DMS153 treated with DMSO at 0.1 percent for 48 hours (cell line): ENCODE data around the gene RHO.
"Not testable (repeated sequence)": the region's sequence is repeated elsewhere in the genome, so short reads cannot be mapped to it uniquely, and the experiment has no call there.

ENCODE experiments used
- DNase-seq: peaks from one replicate; lab custom pipeline; 2025; ENCODE audit not compliant: unreplicated experiment; lab: John Stamatoyannopoulos, UW

The RHO gene

GRCh38 chr3:129528589-129529100 lies at the start of gene RHO:
Gene RHO (plus strand): TSS chr3:129528639. CDS start chr3:129528734, 95 bp downstream.
- DNase-seq, result no peak

- DNase-seq, result not testable (repeated sequence)
Measured at GRCh38 chr3:129481225-129481765, 47.1 kb upstream of the RHO start.

- DNase-seq, result no peak
Measured at GRCh38 chr3:129481766-129482332, 46.6 kb upstream of the RHO start.

- DNase-seq, result no peak
Measured at GRCh38 chr3:129482721-129483120, 45.7 kb upstream of the RHO start.

GRCh38 chr3:129483870-129484269 lies 44.6 kb upstream of the RHO start:
- DNase-seq, result no peak

GRCh38 chr3:129485146-129485545 lies 43.3 kb upstream of the RHO start:
- not testable (repeated sequence) for DNase-seq

- no peak for DNase-seq
Measured at GRCh38 chr3:129485721-129486663, 42.4 kb upstream of the RHO start.

GRCh38 chr3:129486664-129487035 lies 41.8 kb upstream of the RHO start:
- DNase-seq, result no peak

- no peak for DNase-seq
Measured at GRCh38 chr3:129487183-129487867, 41.1 kb upstream of the RHO start.

- DNase-seq, result not testable (repeated sequence)
Measured at GRCh38 chr3:129487868-129488335, 40.5 kb upstream of the RHO start.

GRCh38 chr3:129489258-129489657 lies 39.2 kb upstream of the RHO start:
- DNase-seq, result not testable (repeated sequence)

- DNase-seq, result peak; percentile 78
Measured at GRCh38 chr3:129490273-129490675, 38.2 kb upstream of the RHO start.

- not testable (repeated sequence) for DNase-seq
Measured at GRCh38 chr3:129491077-129491476, 37.4 kb upstream of the RHO start.

GRCh38 chr3:129491794-129492193 lies 36.6 kb upstream of the RHO start:
- no peak for DNase-seq

- no peak for DNase-seq
Measured at GRCh38 chr3:129492691-129493090, 35.7 kb upstream of the RHO start.

GRCh38 chr3:129493206-129493605 lies 35.2 kb upstream of the RHO start:
- no peak for DNase-seq

- not testable (repeated sequence) for DNase-seq
Measured at GRCh38 chr3:129494499-129494898, 33.9 kb upstream of the RHO start.

GRCh38 chr3:129495006-129495639 lies 33.3 kb upstream of the RHO start:
- DNase-seq, result not testable (repeated sequence)

- not testable (repeated sequence) for DNase-seq
Measured at GRCh38 chr3:129497876-129498275, 30.6 kb upstream of the RHO start.
